ENCODE results near the gene CEP112. TPM values are rescaled to one million over a fixed set of nuclear protein-coding genes. Genes with fewer than 3 reads are reported as not detected.

Gene CEP112
- total and polyA plus RNA-seq, 10 of the 15 experiments (the other 5 are each of a cell fraction or from before 2014, with no cell fraction given): 0.11 to 3.8 (median 0.32) TPM; not detected in 1

GRCh38 chr17:65886315-65887245, 305.4 kb downstream of the CEP112 start:
- no peaks in the 10 kb centered on the region for H3K4me1 ChIP-seq (ENCODE audit: control insufficient read depth, insufficient read depth, low read length)
- H4K20me1 ChIP-seq (ENCODE audit: control insufficient read depth, insufficient read depth): no peaks in the 10 kb centered on the region
- ChIA-PET POLR2A (no interaction called here), SMC1A (ENCODE audit: uncharacterized antibody, unreplicated experiment) (interaction anchor here (0.6 to 1.8 kb wide), 7 partner anchors 14 to 1860 kb away, joined by 3 to 7 read pairs (median 3); no protein-coding TSS in a partner anchor), CTCF (interaction anchor here (1.5 kb wide), 1 partner anchor 89 kb away, joined by 4 read pairs; no protein-coding TSS in a partner anchor), RAD21 (ENCODE audit: unreplicated experiment) (no interaction called here)
- intact Hi-C loops (cut with micrococcal nuclease; ENCODE audit: unreplicated experiment): no loop called here
- FAIRE-seq (no peak), DNase-seq (ENCODE audit: low read depth, low spot score) (no peak), ATAC-seq (no peak)
- no peaks in the 10 kb centered on the region for H3K79me2 ChIP-seq (ENCODE audit: control insufficient read depth, insufficient read depth, low read length)
- H3K27me3 ChIP-seq (replicated peaks in 1 of 2; ENCODE audit: control insufficient read depth in 2 of 2, insufficient read depth in 2 of 2, low read length in 1 of 2): no peaks in the 10 kb centered on the region
- H3K27ac ChIP-seq (ENCODE audit: control insufficient read depth, insufficient read depth): no peak overlapping the region
- no peak overlapping the region for H3K4me3 ChIP-seq
- H3K9me3 ChIP-seq (replicated peaks; ENCODE audit: control insufficient read depth, insufficient read depth, low read length): no peaks in the 10 kb centered on the region
- no peaks in the 10 kb centered on the region for H3K36me3 ChIP-seq (ENCODE audit: control insufficient read depth in 2 of 2, insufficient read depth in 2 of 2, low read length in 1 of 2)
- in situ Hi-C loops (cut with MboI): no loop called here
- TF ChIP-seq MAX (IDR thresholded peaks at IDR 0.05; ENCODE audit: low read depth, low read length): no peak
- TF ChIP-seq BHLHE40 (IDR thresholded peaks at IDR 0.05; ENCODE audit: borderline replicate concordance in 1 of 2, low read depth in 2 of 2, low read length in 1 of 2): no peak
- TF ChIP-seq RCOR1 (conservative IDR thresholded peaks at IDR 0.05; ENCODE audit: low read depth, low read length): no peak
- TF ChIP-seq BMI1 (IDR thresholded peaks at IDR 0.05; ENCODE audit: borderline replicate concordance): no peak
- TF ChIP-seq TCF7 (IDR thresholded peaks at IDR 0.05; ENCODE audit: borderline replicate concordance): no peak
- TF ChIP-seq DPF2 (IDR thresholded peaks at IDR 0.05): no peak
- TF ChIP-seq, protein P1, sequence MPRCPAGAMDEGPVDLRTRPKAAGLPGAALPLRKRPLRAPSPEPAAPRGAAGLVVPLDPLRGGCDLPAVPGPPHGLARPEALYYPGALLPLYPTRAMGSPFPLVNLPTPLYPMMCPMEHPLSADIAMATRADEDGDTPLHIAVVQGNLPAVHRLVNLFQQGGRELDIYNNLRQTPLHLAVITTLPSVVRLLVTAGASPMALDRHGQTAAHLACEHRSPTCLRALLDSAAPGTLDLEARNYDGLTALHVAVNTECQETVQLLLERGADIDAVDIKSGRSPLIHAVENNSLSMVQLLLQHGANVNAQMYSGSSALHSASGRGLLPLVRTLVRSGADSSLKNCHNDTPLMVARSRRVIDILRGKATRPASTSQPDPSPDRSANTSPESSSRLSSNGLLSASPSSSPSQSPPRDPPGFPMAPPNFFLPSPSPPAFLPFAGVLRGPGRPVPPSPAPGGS (IDR thresholded peaks at IDR 0.05; ENCODE audit: borderline replicate concordance, insufficient read depth, low read depth, low read length, poor library complexity, severe bottlenecking): no peak
- TF ChIP-seq NR2F1 (conservative IDR thresholded peaks at IDR 0.05): no peak
- TF ChIP-seq CEBPZ (IDR thresholded peaks at IDR 0.05; ENCODE audit: low read depth, low read length): no peak
- no peak overlapping the region for H3K9ac ChIP-seq (ENCODE audit: control insufficient read depth, insufficient read depth, low read length)
- H3K4me2 ChIP-seq (ENCODE audit: control insufficient read depth, insufficient read depth): no peak overlapping the region
- H2AFZ ChIP-seq (ENCODE audit: control insufficient read depth, low read depth, low read length): no peak overlapping the region
- BruUV-seq (replicated peaks): no TSS peak
- 25% methylated on average over 6 of the region's 6 CpGs for WGBS (ENCODE audit: insufficient coverage, insufficient replicate concordance, low lambda C conversion rate, missing lambda C conversion rate)

Data from GM12878 (cell line).